ENCODE data around the gene KIAA1217.

KIAA1217 gene

DNA sequence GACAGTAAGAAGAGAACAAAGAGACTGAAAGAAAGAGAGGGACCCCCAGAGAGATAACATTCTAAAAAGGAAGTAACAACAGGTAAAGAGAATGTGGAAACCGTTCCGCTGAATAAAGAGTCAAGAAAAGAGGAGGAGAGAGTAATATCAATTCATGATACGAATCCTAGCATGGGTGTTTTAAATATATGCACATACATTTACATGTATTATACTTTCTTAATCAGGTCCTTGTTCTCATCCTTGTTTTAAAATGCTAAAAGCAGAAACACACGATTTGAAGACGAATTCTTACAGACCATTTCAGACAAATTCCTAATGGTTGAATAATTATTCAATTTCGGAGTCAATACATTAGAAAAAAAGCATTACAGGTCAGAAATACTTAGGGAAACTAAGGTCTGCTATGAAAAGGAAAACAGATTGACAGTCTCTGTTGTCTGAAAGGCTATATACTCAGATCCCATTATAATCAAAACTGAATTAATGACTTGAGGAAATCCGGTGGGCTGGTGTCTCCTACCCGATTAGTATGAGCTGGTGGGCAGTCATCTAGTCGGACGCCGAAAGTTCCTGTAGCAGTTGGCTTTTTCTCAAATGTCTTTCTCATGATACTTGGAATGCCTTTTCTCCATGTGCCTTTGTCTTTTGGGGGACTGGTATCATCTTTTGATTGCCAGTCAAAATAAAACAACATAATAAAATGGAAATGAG, 387.4 kb downstream of the KIAA1217 start:
- no peak for DNase-seq (ENCODE audit: low spot score)

DNA sequence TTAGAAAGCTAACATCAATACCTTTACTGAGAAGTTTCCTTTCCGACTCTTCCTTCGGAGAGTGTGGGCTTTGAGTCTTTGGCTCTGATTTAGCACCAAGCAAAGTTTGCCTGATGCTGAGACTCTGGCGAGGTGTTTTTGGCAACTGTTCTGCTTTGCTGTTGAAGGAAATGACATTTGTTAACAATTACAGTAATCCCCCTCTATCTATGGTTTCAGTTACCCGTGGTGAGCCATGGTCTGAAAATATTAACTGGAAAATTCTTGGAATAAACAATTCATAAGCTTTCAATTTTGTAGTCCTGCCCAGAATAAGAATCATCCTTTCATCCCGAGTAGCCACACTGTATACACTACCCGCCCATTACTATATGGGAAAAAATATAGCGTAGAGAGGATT, 388.5 kb downstream of the KIAA1217 start:
- DNase-seq (ENCODE audit: low spot score), result no peak

Measured in HuH-7 (cell line).